GM12874 (cell line): ENCODE results near the gene NOCT.
A peak's percentile ranks its signal among the peaks of the same experiment; 100 is the strongest.

Experiments used
- CTCF ChIP-seq: IDR thresholded peaks from 2 replicates; pipeline ENCODE4 v1.5.1; 2011; ENCODE audit warnings: low read depth, mild to moderate bottlenecking, control low read depth, low read length, moderate library complexity; ENCODE audit not compliant: insufficient read depth

Gene NOCT

GRCh38 chr4:139076016-139076744 lies 60.6 kb downstream of the NOCT start:
- TF ChIP-seq CTCF = no peak

GRCh38 chr4:139077567-139078355 lies 62.2 kb downstream of the NOCT start:
- TF ChIP-seq CTCF = no peak

- TF ChIP-seq CTCF = no peak
These were observed 63.3 kb downstream of the NOCT start for GRCh38 chr4:139078926-139079325.

GRCh38 chr4:139082750-139083606 lies 67.4 kb downstream of the NOCT start:
- no peak for TF ChIP-seq CTCF

GRCh38 chr4:139083607-139083955 lies 68.0 kb downstream of the NOCT start:
- TF ChIP-seq CTCF = peak; percentile 30; the same call in 1 of the 2 replicates

GRCh38 chr4:139083956-139084803 lies 68.6 kb downstream of the NOCT start:
- TF ChIP-seq CTCF = peak; percentile 23; the same call in 1 of the 2 replicates

- no peak for TF ChIP-seq CTCF
These were observed 69.2 kb downstream of the NOCT start for GRCh38 chr4:139084804-139085093.
